T-helper 1 cell treated with Interleukin-12 subunit alpha and Interleukin-12 subunit beta and Interleukin-4 antibody, amounts not matched to agents 30 ng/mL and 1 ng/mL, for 36 hours (primary cell): Measurements from ENCODE around the gene MGST1. TPM values are rescaled to one million over a fixed set of nuclear protein-coding genes. Genes with fewer than 3 reads are reported as not detected.

Experiments
- intact Hi-C: fragments of 100-400 bp; cut with micrococcal nuclease; formaldehyde crosslinking; loops from one replicate; pipeline ENCODE4 v1.15.1; 2024
- total RNA-seq: library from RNA; stranded (reverse); gene quantifications from 2 replicates; pipeline ENCODE4 v1.2.3, GENCODE V29; 2022

MGST1 gene
- total RNA-seq: 0.27 and 0.46 TPM in 2 replicates

- intact Hi-C loops: no loop called here
These were observed at the start of gene MGST1 for GRCh38 chr12:16347391-16348298. TSS of gene MGST1 (plus strand) at chr12:16347645. CDS start at chr12:16354253, 6,608 bp downstream.

DNA sequence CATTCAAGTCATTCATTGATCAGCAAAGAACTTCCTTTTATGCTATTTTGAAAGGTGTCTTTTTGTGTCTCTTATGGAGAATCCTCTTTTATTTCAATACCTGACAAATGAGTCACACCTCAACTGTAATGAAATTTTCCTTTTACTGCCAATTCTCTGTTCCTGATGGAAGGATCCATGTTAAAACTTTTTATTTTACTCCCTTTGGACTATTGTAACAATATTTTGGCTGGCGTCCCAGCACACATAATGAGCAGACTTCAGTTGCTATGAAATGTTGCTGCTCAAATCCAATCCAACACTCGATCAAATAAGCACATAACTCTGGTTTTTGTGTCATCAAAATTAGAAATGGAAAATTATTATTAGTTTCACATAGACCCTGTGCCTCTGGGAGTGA lies 48.0 kb upstream of the MGST1 start:
- intact Hi-C loops: no loop called here

DNA sequence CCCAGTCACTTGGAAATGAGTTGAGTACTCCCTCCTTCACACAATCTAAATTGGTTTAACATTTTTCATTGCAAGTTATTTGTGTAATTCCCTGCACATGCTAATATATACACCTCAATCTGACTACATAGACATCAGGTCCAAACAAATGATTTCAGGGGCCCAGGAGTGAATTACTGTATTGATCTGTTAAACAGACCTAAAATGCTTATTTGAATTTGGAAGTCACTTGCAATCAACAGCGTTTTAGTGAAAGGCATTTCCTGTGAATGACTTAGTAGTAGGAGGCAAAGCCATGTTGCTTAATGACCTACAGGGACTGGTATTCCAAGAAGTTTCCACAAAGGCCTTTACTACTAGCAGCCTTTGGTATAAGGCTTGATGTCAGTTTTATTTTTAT lies 47.3 kb upstream of the MGST1 start:
- intact Hi-C loops: no loop called here

- intact Hi-C loops: no loop called here
These were observed 46.7 kb upstream of the MGST1 start for GRCh38 chr12:16300736-16301135.

GRCh38 chr12:16303939-16304338 lies 43.5 kb upstream of the MGST1 start:
- intact Hi-C loops: no loop called here

GRCh38 chr12:16307856-16308475 lies 39.5 kb upstream of the MGST1 start:
- intact Hi-C loops: no loop called here

DNA sequence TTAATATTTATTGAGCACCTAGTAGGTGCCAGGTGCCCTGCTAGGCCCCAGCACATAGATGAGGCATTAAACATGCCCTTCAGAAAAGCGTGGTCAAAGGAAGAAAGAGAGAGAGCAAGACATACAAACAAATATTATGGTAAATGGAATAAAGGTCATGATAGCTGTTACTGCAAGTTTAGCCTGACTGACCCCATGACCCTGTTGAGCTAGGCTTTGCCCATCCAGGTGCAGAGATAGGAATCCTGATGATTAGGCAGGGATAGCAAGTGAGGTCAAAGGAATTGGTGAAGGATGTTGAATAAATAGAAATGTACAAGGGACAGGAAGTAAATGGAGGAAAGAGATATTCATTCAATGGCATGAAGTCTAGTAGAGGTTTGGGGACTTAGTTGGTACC lies 36.5 kb upstream of the MGST1 start:
- intact Hi-C loops: no loop called here

DNA sequence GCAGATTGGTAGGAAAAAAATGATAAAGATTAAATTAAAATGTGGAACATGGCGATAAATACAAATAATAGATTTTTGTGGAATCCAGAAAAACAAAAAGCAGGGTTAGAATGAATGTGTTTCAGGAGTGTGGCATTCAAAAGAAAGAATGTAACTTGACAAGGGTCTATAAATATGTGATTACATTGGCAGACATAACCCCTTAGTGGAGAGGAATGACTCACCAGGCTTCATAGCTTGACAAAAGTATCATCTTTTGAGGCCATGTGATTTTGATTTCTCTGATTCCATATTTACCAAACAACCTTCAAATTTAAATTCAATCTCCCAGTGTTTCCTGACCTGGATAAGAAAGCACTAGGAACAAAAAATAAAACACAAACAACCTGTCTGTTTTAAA lies 24.4 kb upstream of the MGST1 start:
- intact Hi-C loops: no loop called here

- intact Hi-C loops: no loop called here
These were observed 23.8 kb upstream of the MGST1 start for GRCh38 chr12:16323638-16324037.

- intact Hi-C loops: no loop called here
These were observed 23.2 kb upstream of the MGST1 start for GRCh38 chr12:16324272-16324671.

DNA sequence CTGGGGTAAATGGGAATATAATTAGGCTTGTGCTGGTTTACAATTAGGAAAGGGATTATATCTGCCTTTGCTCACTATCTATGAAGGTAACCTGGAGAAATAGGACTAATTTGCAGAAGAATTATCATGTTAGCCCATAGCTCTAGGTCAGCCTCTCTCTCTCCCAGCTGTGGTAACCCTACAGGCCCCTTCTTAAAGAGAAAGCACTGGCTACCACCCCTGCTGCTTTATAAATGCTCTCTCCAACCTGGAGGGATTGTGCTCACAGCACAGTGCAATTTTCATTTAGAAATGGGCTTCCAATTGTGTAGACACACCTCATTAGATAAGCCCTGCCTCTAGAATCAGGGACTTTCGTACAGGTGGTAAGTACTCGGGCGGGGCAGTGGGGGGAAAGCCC lies 22.7 kb upstream of the MGST1 start:
- intact Hi-C loops: no loop called here

DNA sequence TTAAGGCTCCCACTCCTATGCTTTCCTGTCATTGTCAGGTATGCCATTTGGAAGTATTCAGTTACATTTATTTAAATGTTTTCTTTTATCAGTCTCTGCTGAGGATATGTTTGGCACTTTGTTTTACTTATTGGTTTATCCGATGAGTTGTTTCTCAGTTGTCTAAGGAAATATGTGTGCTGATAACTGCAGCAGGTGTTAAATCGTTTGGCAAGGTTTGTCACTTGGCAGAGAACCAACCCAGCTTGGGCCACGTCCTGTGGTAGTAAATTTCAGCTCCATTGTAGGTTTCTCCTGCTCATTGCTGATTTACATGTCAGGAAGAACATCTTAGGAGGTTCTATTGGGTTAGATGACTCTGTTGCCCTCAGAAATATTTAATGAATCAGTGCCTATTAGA lies 22.0 kb upstream of the MGST1 start:
- intact Hi-C loops: no loop called here

GRCh38 chr12:16327963-16328362 lies 19.5 kb upstream of the MGST1 start:
- intact Hi-C loops: no loop called here

GRCh38 chr12:16329594-16329993 lies 17.9 kb upstream of the MGST1 start:
- intact Hi-C loops: no loop called here

DNA sequence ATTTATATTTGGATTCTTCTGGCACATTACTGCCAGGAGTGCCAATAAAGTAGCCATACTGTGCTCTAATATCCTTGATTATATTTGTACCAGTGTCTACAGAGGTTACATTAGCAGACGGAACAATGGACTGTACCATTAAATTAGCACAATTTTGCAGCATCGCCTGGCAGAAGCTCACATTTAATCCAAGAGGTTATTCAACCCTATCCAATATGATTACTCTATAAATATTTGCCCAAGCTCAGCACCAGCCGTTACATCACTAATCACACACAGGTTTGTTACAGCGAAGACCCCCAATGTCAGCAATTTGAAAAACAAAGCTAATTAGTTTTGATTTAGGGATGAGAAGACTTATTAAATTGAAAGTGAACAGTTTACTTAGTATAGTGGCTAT lies 16.9 kb upstream of the MGST1 start:
- intact Hi-C loops: no loop called here

- intact Hi-C loops: no loop called here
These were observed 15.4 kb upstream of the MGST1 start for GRCh38 chr12:16331998-16332397.

DNA sequence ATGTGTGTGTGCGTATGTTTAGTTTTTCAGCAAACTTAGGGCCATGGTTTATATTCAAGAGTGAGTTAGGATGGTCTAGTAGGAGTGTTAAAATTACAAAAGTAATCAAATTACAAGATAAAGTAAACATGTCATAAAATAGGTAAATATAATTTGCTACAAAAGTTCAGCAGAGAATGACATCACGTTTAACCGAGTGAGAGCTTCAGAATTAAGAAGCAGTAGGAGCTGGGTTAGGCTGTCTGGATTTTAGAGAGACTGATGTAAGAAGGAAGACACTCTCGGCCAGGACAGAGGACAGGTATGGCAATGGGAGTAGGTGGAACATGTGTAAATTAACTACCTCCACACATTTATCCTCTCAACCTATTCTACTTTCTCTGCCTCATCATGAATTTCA lies 11.6 kb upstream of the MGST1 start:
- intact Hi-C loops: no loop called here

GRCh38 chr12:16344269-16344668 lies 3.2 kb upstream of the MGST1 start:
- intact Hi-C loops: no loop called here

DNA sequence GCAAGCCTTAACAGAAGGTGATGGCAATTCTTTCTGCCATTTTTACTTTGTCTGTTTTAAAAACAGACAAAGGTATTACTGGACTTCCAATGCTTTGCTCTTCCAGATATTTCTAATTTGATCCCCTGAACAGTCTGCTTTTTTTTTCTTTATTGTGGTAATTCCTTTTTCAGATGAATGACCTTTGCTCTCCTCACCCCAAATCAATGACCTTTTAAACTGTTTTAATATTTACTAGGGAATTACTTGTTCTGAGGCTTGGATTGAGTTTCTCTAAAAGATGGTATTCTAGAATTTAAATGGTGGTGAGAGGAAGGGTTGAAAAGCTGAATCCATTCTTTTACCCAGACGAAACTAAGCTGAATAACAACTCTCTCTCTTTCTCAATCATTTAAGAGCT lies 2.3 kb upstream of the MGST1 start:
- intact Hi-C loops: no loop called here

- intact Hi-C loops: no loop called here
These were observed 487 bp upstream of the MGST1 start for GRCh38 chr12:16346958-16347357.

- intact Hi-C loops: no loop called here
These were observed 1.1 kb downstream of the MGST1 start for GRCh38 chr12:16348435-16349130.

GRCh38 chr12:16349131-16349460 lies 1.7 kb downstream of the MGST1 start:
- intact Hi-C loops: no loop called here
